HG02642 (cell line): ENCODE measurements around the gene DNAH2.
"Not testable (repeated sequence)": the region's sequence is repeated elsewhere in the genome, so short reads cannot be mapped to it uniquely, and the experiment has no call there.

Source experiments
- ATAC-seq: cut with Tn5 transposase; IDR thresholded peaks from one replicate; pipeline ENCODE4 v1.9.1; 2021; ENCODE audit warnings: mild to moderate bottlenecking; ENCODE audit not compliant: unreplicated experiment, poor library complexity

Gene DNAH2

DNA sequence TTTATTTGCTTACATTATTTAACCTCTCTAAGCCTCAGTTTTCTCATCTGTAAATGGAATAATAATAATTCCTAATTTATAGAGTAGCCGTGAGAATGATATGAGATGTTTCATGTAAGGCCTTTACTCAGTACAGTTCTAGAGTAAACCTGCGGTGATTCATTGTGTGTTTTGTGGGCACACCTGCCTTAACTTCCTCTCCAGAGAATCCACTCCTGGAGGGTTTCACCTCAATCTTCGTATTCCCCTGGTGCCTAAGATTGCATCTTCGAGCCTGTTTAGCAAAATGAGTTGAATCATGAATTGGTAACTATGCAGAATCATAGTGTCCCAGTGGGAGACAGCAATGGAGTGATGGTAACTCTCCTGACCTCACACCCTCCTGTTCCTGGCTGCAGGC lies 52.3 kb downstream of the DNAH2 start:
- no peak for ATAC-seq

- no peak for ATAC-seq
These were observed 56.5 kb downstream of the DNAH2 start for GRCh38 chr17:7774055-7774521.

GRCh38 chr17:7775051-7775450 lies 57.5 kb downstream of the DNAH2 start:
- ATAC-seq, result no peak

DNA sequence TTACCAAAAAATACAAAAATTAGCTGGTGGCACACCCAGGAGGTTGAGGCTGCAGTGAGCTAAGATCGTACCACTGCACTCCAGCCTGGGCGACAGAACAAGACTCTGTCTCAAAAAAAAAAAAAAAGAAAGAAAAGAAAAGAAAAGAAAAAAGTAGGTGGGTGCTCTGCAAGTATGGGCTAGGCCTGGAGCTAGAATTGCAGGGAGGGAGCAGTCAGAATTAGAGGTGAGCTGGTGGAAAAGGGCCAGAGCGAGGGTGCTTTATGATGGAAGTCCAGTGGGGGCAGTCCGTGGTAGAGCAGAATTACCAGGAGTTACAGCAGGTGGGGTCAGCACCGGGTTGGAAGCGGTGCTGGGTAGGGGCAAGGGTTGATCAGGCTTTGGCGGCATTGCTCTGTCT lies 59.5 kb downstream of the DNAH2 start:
- ATAC-seq, result no peak

DNA sequence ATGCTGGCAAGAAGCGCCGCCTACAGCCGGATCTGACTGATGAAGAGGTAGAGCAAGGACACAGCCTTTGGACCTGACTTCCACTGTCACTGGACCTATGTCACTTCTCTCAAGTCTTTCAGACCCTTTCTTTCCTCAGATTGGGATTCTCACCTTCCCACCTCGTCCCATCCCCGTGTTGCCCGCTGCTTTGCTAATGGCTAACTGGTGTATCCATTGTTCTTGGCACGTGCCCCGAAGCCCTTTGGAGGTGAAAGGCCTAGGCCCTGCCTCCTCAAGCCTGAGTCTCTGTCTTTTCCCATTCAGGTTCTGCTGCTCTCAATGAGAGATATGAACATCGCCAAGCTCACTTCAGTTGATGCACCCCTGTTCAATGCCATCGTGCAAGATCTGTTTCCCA lies 63.2 kb downstream of the DNAH2 start:
- no peak for ATAC-seq

DNA sequence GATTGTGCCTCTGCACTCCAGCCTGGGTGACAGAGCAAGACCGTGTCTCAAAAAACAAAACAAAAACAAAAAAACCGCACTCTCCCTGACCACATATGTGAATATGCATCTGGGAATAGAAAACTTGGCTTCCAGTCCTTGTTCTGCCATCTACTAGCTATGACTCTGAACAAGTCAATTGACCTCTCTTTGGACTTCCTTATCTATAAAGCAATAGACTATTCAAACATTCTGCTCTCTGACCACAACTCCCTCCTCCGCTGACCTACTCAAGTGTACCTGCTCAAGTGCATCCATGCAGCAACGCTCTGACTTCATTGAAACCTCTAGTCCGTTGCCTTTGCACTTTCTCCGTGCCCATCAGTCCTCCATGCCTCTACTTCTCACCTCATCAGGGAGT lies 63.9 kb downstream of the DNAH2 start:
- no peak for ATAC-seq

DNA sequence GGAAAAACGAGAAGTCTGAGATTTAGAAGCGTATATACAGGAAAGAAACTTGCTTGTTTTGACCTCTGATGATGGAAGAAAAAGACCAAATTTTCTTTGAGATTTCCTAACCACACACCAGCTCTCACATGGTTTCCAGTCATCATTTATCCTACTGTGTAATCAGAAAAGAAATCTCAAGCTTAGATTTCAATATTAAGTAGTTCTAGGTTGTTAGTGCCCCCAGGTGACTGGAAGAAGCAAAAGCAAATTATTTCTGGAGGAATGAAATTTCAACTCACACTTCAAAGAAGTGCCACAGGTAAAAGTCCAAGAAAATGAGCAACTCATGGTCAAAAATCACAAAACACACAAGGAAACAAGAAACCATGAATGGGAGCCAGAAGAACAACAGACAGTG lies 64.7 kb downstream of the DNAH2 start:
- ATAC-seq, result no peak

DNA sequence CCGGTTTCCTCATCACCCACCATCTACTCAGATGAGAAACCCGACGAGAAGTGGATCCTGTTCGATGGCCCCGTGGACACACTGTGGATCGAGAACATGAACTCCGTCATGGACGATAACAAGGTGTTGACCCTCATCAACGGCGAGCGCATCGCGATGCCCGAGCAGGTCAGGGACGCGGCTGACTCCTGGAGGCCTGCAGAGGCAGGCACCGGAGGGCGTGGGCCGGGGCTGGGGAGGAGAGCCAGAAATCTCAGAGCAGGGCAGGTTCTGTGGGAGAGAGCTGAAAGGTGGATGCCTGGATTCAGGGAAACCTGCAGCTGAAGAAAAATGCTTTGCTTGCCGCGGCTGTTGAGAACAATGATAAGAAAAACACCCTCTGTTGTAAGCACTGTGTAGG lies 69.3 kb downstream of the DNAH2 start:
- no peak for ATAC-seq

DNA sequence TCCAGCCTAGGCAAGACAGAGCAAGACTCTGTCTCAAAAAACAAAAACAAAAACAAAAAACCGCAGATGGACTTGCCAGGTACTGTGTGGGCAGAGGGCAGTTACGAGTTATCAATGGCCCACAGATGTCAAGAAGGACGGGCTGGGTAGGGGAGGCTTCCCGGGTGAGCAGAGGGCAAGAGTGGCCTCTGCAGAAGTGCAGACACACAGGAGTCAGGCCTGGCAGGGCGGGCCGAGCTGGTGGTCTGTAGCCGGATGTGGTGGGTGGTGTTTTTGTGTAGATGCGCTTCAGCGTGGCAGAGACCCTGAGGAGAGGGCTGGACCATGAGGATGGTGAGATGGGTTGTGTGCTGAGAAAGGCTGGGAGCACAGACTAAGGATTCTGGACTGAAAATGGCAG lies 71.6 kb downstream of the DNAH2 start:
- ATAC-seq, result no peak

- ATAC-seq, result no peak
These were observed 72.6 kb downstream of the DNAH2 start for GRCh38 chr17:7790150-7790549.

- ATAC-seq, result no peak
These were observed 75.1 kb downstream of the DNAH2 start for GRCh38 chr17:7792611-7793010.

- ATAC-seq, result no peak
These were observed 76.6 kb downstream of the DNAH2 start for GRCh38 chr17:7794075-7794663.

DNA sequence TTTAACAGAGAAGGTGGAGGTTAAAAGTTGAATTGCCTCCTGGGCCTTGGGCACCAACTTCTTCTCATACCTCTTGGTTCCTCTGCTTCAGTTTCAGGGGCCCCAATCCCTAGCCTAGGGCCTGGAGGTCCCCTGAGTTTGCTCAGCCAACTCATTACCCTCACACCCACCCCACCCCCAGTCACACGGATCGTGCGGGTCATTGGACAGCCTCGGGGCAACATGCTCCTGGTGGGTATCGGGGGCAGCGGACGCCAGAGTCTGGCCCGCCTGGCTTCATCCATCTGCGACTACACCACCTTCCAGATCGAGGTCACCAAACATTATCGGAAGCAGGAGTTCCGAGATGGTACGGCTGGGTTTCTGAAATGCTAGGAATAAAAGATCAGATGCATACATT lies 80.4 kb downstream of the DNAH2 start:
- no peak for ATAC-seq

- ATAC-seq, result no peak
These were observed 81.3 kb downstream of the DNAH2 start for GRCh38 chr17:7798839-7799238.

DNA sequence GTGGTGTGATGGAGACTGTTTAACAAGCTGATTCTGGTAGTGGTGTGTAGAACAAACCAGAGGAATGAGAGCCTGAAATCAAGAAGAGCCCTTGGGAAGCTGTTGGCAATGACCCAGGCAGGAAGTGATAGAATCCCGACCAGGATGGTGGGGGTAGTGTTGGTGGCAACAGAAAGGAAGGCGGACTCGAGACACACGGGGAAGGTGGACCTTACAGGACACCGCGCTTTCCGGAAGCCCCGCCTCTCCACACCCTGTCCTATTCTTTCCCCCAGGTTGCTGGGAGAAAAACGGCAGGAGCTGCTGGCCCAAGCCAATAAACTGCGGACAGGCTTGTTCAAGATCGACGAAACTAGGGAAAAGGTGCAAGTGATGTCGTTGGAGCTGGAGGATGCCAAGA lies 86.4 kb downstream of the DNAH2 start:
- no peak for ATAC-seq

DNA sequence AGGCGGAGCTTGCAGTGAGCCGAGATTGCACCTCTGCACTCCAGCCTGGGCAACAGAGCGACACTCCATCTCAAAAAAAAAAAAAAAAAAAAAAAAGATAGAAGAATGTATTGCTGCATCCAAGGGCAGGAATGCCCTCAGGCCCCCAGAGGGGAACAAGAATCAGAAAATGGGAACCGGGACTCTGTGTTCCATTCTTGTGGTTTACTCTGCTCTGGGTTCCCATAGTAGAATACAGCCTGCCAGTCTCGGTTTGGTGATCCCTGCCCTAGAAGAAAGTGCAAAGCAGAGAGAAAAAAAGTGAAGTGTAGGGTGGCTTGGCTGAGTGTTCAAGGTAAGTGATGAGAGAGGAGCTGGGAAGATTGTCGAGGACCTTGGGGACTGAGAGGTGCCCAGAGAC lies 89.0 kb downstream of the DNAH2 start:
- no peak for ATAC-seq

- ATAC-seq, result no peak
These were observed 89.7 kb downstream of the DNAH2 start for GRCh38 chr17:7807206-7807605.

GRCh38 chr17:7809086-7809790 lies 91.7 kb downstream of the DNAH2 start:
- no peak for ATAC-seq

GRCh38 chr17:7809791-7810343 lies 92.3 kb downstream of the DNAH2 start:
- not testable (repeated sequence) for ATAC-seq

DNA sequence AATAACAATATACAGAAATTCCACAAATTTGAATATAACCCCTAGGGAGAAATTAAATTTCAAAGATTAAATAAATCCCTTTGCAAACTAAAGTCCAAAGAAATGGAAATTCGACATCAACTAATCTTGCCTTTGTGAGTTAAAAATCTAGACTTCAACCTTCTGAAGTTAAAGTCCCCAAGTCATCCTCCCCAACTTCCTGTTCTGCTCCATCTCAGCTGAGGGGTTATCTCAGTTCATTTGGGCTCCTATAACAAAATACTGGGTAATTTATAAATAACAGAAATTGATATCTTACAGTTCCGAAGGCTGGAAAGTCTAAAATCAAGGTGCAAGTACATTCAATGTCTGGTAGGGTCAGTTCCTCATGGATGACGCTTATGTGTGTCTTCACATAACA lies 93.7 kb downstream of the DNAH2 start:
- no peak for ATAC-seq

- ATAC-seq, result no peak
These were observed 97.4 kb downstream of the DNAH2 start for GRCh38 chr17:7814969-7815368.
